Left ventricle myocardium inferior (tissue), 1 donor: Measurements from ENCODE around the gene CORO2A. TPM values are rescaled to one million over a fixed set of nuclear protein-coding genes. Genes with fewer than 3 reads are reported as not detected.

Experiments
- DNase-seq: peaks from one replicate; pipeline ENCODE4 v3.0.0-alpha.2; 2020
- H3K27ac ChIP-seq: fragments of 200-600 bp; replicated peaks from 2 replicates; pipeline ENCODE4 v1.8.0; 2021
- H3K27me3 ChIP-seq: fragments of 200-600 bp; 2 replicates; pipeline ENCODE4 v1.8.0; 2021; ENCODE audit warnings: low read depth
- H3K36me3 ChIP-seq: fragments of 200-600 bp; 2 replicates; pipeline ENCODE4 v1.8.0; 2021
- H3K4me1 ChIP-seq: fragments of 200-600 bp; 2 replicates; pipeline ENCODE4 v1.8.0; 2021
- H3K4me3 ChIP-seq: fragments of 200-600 bp; 2 replicates; pipeline ENCODE4 v1.8.0; 2021; ENCODE audit warnings: mild to moderate bottlenecking, moderate library complexity
- H3K9me3 ChIP-seq: fragments of 200-600 bp; replicated peaks from 2 replicates; pipeline ENCODE4 v1.8.0; 2021
- CTCF ChIP-seq: fragments of 200-600 bp; IDR thresholded peaks from 2 replicates; pipeline ENCODE4 v1.8.0; 2021; ENCODE audit warnings: antibody characterized with exemption, mild to moderate bottlenecking, borderline replicate concordance
- intact Hi-C: fragments of 100-400 bp; cut with micrococcal nuclease; formaldehyde crosslinking; loops from one replicate; pipeline ENCODE4 v1.11.0; 2022
- total RNA-seq: library from RNA; stranded (reverse); fragmentation: NEBNext Ultra II Directional; extraction: Animal tissue kit (Norgen Biotek cat#: 25700); gene quantifications from one replicate; pipeline ENCODE4 v1.2.1, GENCODE V29; 2021
- donor health status: DM: no; HTN: yes; CAD: no; lungs with severe emphysema.

Gene CORO2A
- total RNA-seq, 1 donor from 2014 or later = 0.14 TPM

- H3K36me3 ChIP-seq = no peaks in the 10 kb centered on the region
- intact Hi-C loops = no loop called here
- peaks cover 10% of the 10 kb centered on the region for H3K27me3 ChIP-seq
- peaks cover 17% of the 10 kb centered on the region for H3K4me1 ChIP-seq
- peak overlapping the region; percentile 78 for H3K4me3 ChIP-seq
- H3K27ac ChIP-seq = no peak overlapping the region
- no peak for TF ChIP-seq CTCF
- no peaks in the 10 kb centered on the region for H3K9me3 ChIP-seq
- no peak for DNase-seq
Observed at GRCh38 chr9:98191671-98192502, 550 bp downstream of the CORO2A start.

DNA sequence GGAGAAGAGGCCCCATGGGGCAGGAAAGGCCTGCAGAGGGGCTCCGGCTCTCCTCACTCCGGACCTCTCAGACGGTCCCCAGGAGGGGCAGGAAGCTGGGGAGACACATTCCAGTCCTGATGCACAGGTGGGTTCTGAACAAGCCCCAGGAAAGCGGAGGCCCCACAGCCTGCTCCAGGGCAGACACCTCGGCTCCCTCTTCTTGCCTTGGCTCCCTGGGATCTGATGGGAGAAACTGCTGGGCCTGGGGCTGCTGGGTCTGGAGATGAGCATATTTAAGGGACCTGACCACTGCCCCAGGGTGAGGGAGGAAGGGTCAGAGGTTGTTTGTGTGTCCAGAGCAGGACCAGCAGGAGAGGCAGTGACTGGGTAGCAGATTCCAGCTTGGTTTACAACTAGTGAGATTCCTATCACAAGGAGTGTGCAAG, 1.2 kb downstream of the CORO2A start:
- no peak overlapping the region for H3K4me3 ChIP-seq

GRCh38 chr9:98190757-98191105, 1.7 kb downstream of the CORO2A start:
- Histone ChIP-seq H3K4me3 (no peak overlapping the region), H3K36me3 (no peaks in the 10 kb centered on the region), H3K9me3 (no peaks in the 10 kb centered on the region), H3K27me3 (peaks cover 10% of the 10 kb centered on the region), H3K27ac (no peak overlapping the region), H3K4me1 (peaks cover 17% of the 10 kb centered on the region)
- intact Hi-C loops = no loop called here
- TF ChIP-seq CTCF = no peak
- DNase-seq = no peak

More for the DNA sequence above, 1.2 kb downstream of the CORO2A start:
- Histone ChIP-seq H3K27ac (no peak overlapping the region), H3K9me3 (no peaks in the 10 kb centered on the region), H3K4me1 (peaks cover 17% of the 10 kb centered on the region), H3K27me3 (peaks cover 10% of the 10 kb centered on the region), H3K36me3 (no peaks in the 10 kb centered on the region)
- no peak for DNase-seq
- TF ChIP-seq CTCF = no peak
- intact Hi-C loops = no loop called here

- Histone ChIP-seq H3K27me3 (peaks cover 10% of the 10 kb centered on the region), H3K27ac (no peak overlapping the region), H3K36me3 (no peaks in the 10 kb centered on the region), H3K4me1 (peaks cover 17% of the 10 kb centered on the region), H3K9me3 (no peaks in the 10 kb centered on the region), H3K4me3 (no peak overlapping the region)
- no peak for DNase-seq
- intact Hi-C loops = no loop called here
- no peak for TF ChIP-seq CTCF
Observed at GRCh38 chr9:98189412-98189811, 3.0 kb downstream of the CORO2A start.

- no peak for DNase-seq
- H3K4me3 ChIP-seq = no peak overlapping the region
- H3K27ac ChIP-seq = no peak overlapping the region
- TF ChIP-seq CTCF = no peak
- intact Hi-C loops = no loop called here
- H3K4me1 ChIP-seq = peaks cover 12% of the 10 kb centered on the region
- H3K27me3 ChIP-seq = peaks cover 10% of the 10 kb centered on the region
- H3K9me3 ChIP-seq = no peaks in the 10 kb centered on the region
- H3K36me3 ChIP-seq = no peaks in the 10 kb centered on the region
Observed at GRCh38 chr9:98187926-98188325, 4.5 kb downstream of the CORO2A start.
